Large intestine (tissue), 12 donors: Measurements from ENCODE around the gene GALNT4. TPM values are rescaled to one million over a fixed set of nuclear protein-coding genes. Genes with fewer than 3 reads are reported as not detected.

Source experiments
- DNase-seq, 2 donors: peaks; one replicate each; pipeline versions ENCODE4 v3.0.0 to v3.0.0-alpha.2; 2013
- H3K27ac ChIP-seq: one replicate; pipeline ENCODE4 v1.5.1; 2013; ENCODE audit warnings: low read length
- H3K27me3 ChIP-seq: 2 replicates; pipeline ENCODE4 v1.6.1; 2013; ENCODE audit warnings: low read length; ENCODE audit not compliant: control insufficient read depth, insufficient read depth
- H3K36me3 ChIP-seq: 2 replicates; pipeline ENCODE4 v1.6.1; 2013; ENCODE audit warnings: low read length; ENCODE audit not compliant: control insufficient read depth, insufficient read depth
- H3K4me1 ChIP-seq: one replicate; pipeline ENCODE4 v1.6.1; 2013; ENCODE audit warnings: low read length; ENCODE audit not compliant: control insufficient read depth, insufficient read depth
- H3K4me3 ChIP-seq: one replicate; pipeline ENCODE4 v1.5.1; 2013; ENCODE audit warnings: low read length
- H3K9me3 ChIP-seq: one replicate; pipeline ENCODE4 v1.6.1; 2013; ENCODE audit warnings: mild to moderate bottlenecking, low read depth, low read length, moderate library complexity; ENCODE audit not compliant: control insufficient read depth
- WGBS: methylation state at CpG from one replicate; pipeline ENCODE4 v1.1.5; 2013; ENCODE audit warnings: low lambda C conversion rate; ENCODE audit not compliant: insufficient coverage; 5-methylcytosine and 5-hydroxymethylcytosine counted together
- long read RNA-seq, 11 donors: transcript quantifications; one replicate each; lab custom pipeline, GENCODE V29; 2026
- polyA plus RNA-seq: library from polyadenylated mRNA; unstranded; fragments of 120-200 nt; gene quantifications from one replicate; pipeline ENCODE4 v1.2.1, GENCODE V29; 2013

GALNT4 gene
- 48.7 TPM for polyA plus RNA-seq
- long read RNA-seq, donor 1, full-length matches to known transcripts = 32 of 32 reads
- long read RNA-seq, donor 1, partial matches to known transcripts = 0 of 32 reads
- long read RNA-seq, donor 1, other reads (novel, unspliced or antisense) = 0 of 32 reads
- long read RNA-seq, donor 2, full-length matches to known transcripts = 71 of 71 reads
- long read RNA-seq, donor 2, partial matches to known transcripts = 0 of 71 reads
- long read RNA-seq, donor 2, other reads (novel, unspliced or antisense) = 0 of 71 reads
- long read RNA-seq, donor 3 = 0 reads
- long read RNA-seq, donor 4, full-length matches to known transcripts = 6 of 6 reads
- long read RNA-seq, donor 4, partial matches to known transcripts = 0 of 6 reads
- long read RNA-seq, donor 4, other reads (novel, unspliced or antisense) = 0 of 6 reads
- long read RNA-seq, donor 5, full-length matches to known transcripts = 10 of 10 reads
- long read RNA-seq, donor 5, partial matches to known transcripts = 0 of 10 reads
- long read RNA-seq, donor 5, other reads (novel, unspliced or antisense) = 0 of 10 reads
- long read RNA-seq, donor 6, full-length matches to known transcripts = 39 of 39 reads
- long read RNA-seq, donor 6, partial matches to known transcripts = 0 of 39 reads
- long read RNA-seq, donor 6, other reads (novel, unspliced or antisense) = 0 of 39 reads
- long read RNA-seq, donor 7, full-length matches to known transcripts = 16 of 16 reads
- long read RNA-seq, donor 7, partial matches to known transcripts = 0 of 16 reads
- long read RNA-seq, donor 7, other reads (novel, unspliced or antisense) = 0 of 16 reads
- long read RNA-seq, donor 8, full-length matches to known transcripts = 89 of 89 reads
- long read RNA-seq, donor 8, partial matches to known transcripts = 0 of 89 reads
- long read RNA-seq, donor 8, other reads (novel, unspliced or antisense) = 0 of 89 reads
- long read RNA-seq, donor 9, full-length matches to known transcripts = 40 of 40 reads
- long read RNA-seq, donor 9, partial matches to known transcripts = 0 of 40 reads
- long read RNA-seq, donor 9, other reads (novel, unspliced or antisense) = 0 of 40 reads
- long read RNA-seq, donor 10, full-length matches to known transcripts = 80 of 80 reads
- long read RNA-seq, donor 10, partial matches to known transcripts = 0 of 80 reads
- long read RNA-seq, donor 10, other reads (novel, unspliced or antisense) = 0 of 80 reads
- long read RNA-seq, donor 11, full-length matches to known transcripts = 36 of 36 reads
- long read RNA-seq, donor 11, partial matches to known transcripts = 0 of 36 reads
- long read RNA-seq, donor 11, other reads (novel, unspliced or antisense) = 0 of 36 reads

GRCh38 chr12:89524541-89525304, at the start of gene GALNT4:
TSS of gene GALNT4 (minus strand) at chr12:89524796. CDS start at chr12:89524549, 247 bp downstream.
- H3K36me3 ChIP-seq = no peaks in the 10 kb centered on the region
- H3K9me3 ChIP-seq = no peaks in the 10 kb centered on the region
- peak; percentile 86 to 93 for DNase-seq
- peak within 1 kb of the TSS; percentile 94 for H3K27ac ChIP-seq
- H3K4me3 ChIP-seq = peak within 1 kb of the TSS; percentile 99
- peaks cover 3% of the 10 kb centered on the region for H3K4me1 ChIP-seq
- WGBS = no CpG with 5 or more reads among the region's 43 CpGs
- no peaks in the 10 kb centered on the region for H3K27me3 ChIP-seq

GRCh38 chr12:89573051-89573810, 48.6 kb upstream of the GALNT4 start:
- no peak overlapping the region for H3K27ac ChIP-seq
- DNase-seq = no peak
- no peaks in the 10 kb centered on the region for H3K36me3 ChIP-seq
- no CpG with 5 or more reads among the region's 5 CpGs for WGBS
- no peak overlapping the region for H3K4me3 ChIP-seq
- no peaks in the 10 kb centered on the region for H3K27me3 ChIP-seq
- H3K4me1 ChIP-seq = no peaks in the 10 kb centered on the region
- H3K9me3 ChIP-seq = no peaks in the 10 kb centered on the region

GRCh38 chr12:89571491-89572195, 47.0 kb upstream of the GALNT4 start:
- Histone ChIP-seq H3K4me3 (no peak overlapping the region), H3K27me3 (no peaks in the 10 kb centered on the region), H3K9me3 (no peaks in the 10 kb centered on the region), H3K4me1 (no peaks in the 10 kb centered on the region), H3K27ac (no peak overlapping the region), H3K36me3 (no peaks in the 10 kb centered on the region)
- DNase-seq = no peak
- no CpG with 5 or more reads among the region's 4 CpGs for WGBS

- DNase-seq = no peak
- H3K36me3 ChIP-seq = no peaks in the 10 kb centered on the region
- H3K4me3 ChIP-seq = no peak overlapping the region
- 43% methylated on average over 1 of the region's 5 CpGs for WGBS
- H3K27ac ChIP-seq = no peak overlapping the region
- no peaks in the 10 kb centered on the region for H3K4me1 ChIP-seq
- no peaks in the 10 kb centered on the region for H3K9me3 ChIP-seq
- no peaks in the 10 kb centered on the region for H3K27me3 ChIP-seq
Measured at GRCh38 chr12:89568484-89568883, 43.9 kb upstream of the GALNT4 start.

- Histone ChIP-seq H3K4me3 (no peak overlapping the region), H3K9me3 (no peaks in the 10 kb centered on the region), H3K36me3 (no peaks in the 10 kb centered on the region), H3K27me3 (no peaks in the 10 kb centered on the region), H3K27ac (no peak overlapping the region), H3K4me1 (no peaks in the 10 kb centered on the region)
- no peak for DNase-seq
- 100% methylated on average over 2 of the region's 3 CpGs for WGBS
Measured at GRCh38 chr12:89567691-89568239, 43.2 kb upstream of the GALNT4 start.

GRCh38 chr12:89566615-89567014, 42.0 kb upstream of the GALNT4 start:
- Histone ChIP-seq H3K27me3 (no peaks in the 10 kb centered on the region), H3K36me3 (no peaks in the 10 kb centered on the region), H3K4me1 (no peaks in the 10 kb centered on the region), H3K27ac (no peak overlapping the region), H3K9me3 (no peaks in the 10 kb centered on the region), H3K4me3 (no peak overlapping the region)
- DNase-seq = no peak

GRCh38 chr12:89565002-89565401, 40.4 kb upstream of the GALNT4 start:
- H3K9me3 ChIP-seq = no peaks in the 10 kb centered on the region
- no peak for DNase-seq
- no peaks in the 10 kb centered on the region for H3K4me1 ChIP-seq
- H3K27ac ChIP-seq = no peak overlapping the region
- no peak overlapping the region for H3K4me3 ChIP-seq
- no peaks in the 10 kb centered on the region for H3K27me3 ChIP-seq
- H3K36me3 ChIP-seq = no peaks in the 10 kb centered on the region

GRCh38 chr12:89559753-89560152, 35.2 kb upstream of the GALNT4 start:
- no peaks in the 10 kb centered on the region for H3K27me3 ChIP-seq
- H3K36me3 ChIP-seq = no peaks in the 10 kb centered on the region
- WGBS = 91% methylated on average over 4 of the region's 10 CpGs
- no peaks in the 10 kb centered on the region for H3K9me3 ChIP-seq
- no peak for DNase-seq
- no peaks in the 10 kb centered on the region for H3K4me1 ChIP-seq
- H3K27ac ChIP-seq = no peak overlapping the region
- H3K4me3 ChIP-seq = no peak overlapping the region

GRCh38 chr12:89556976-89557375, 32.4 kb upstream of the GALNT4 start:
- Histone ChIP-seq H3K4me3 (no peak overlapping the region), H3K9me3 (no peaks in the 10 kb centered on the region), H3K4me1 (no peaks in the 10 kb centered on the region), H3K27me3 (no peaks in the 10 kb centered on the region), H3K27ac (no peak overlapping the region), H3K36me3 (no peaks in the 10 kb centered on the region)
- DNase-seq = peak in 1 of 2 donors; percentile 20
- 57% methylated on average over 2 of the region's 2 CpGs for WGBS
